ENCODE results near the gene YPEL5. TPM values are rescaled to one million over a fixed set of nuclear protein-coding genes. Genes with fewer than 3 reads are reported as not detected.
"Not testable (repeated sequence)": the region's sequence is repeated elsewhere in the genome, so short reads cannot be mapped to it uniquely, and the experiment has no call there.

YPEL5 gene
- total RNA-seq (2022) = 62.5 and 80.6 TPM in 2 replicates
- percentile 96 among the genes with signal in this experiment for Bru-seq, nascent RNA
- percentile 96 among the genes with signal in this experiment for BruChase-seq, experiment 1, labeled RNA remaining after a 6-hour chase
- percentile 96 among the genes with signal in this experiment for BruChase-seq, experiment 2, labeled RNA remaining after a 2-hour chase
- long read RNA-seq, transcript YPEL5-201 (3 exons, 2,182 nt) = major isoform, 118 of 156 reads
- long read RNA-seq, transcript YPEL5-202 (4 exons, 2,499 nt) = minor isoform, 10 of 156 reads
- long read RNA-seq, partial matches to known transcripts = 0 of 156 reads
- long read RNA-seq, other reads (novel, unspliced or antisense) = 19 of 156 reads

- intact Hi-C loops (cut with micrococcal nuclease) = no loop called here
- Mint-ChIP-seq H3K4me1 (ENCODE audit: insufficient read depth, unreplicated experiment) (peaks cover 29% of the 10 kb centered on the region), H3K9me3 (ENCODE audit: unreplicated experiment) (no peaks in the 10 kb centered on the region), H3K27me3 (ENCODE audit: insufficient read depth, unreplicated experiment) (no peaks in the 10 kb centered on the region), H3K36me3 (ENCODE audit: insufficient read depth, unreplicated experiment) (peaks cover 31% of the 10 kb centered on the region), H3K4me3 (ENCODE audit: unreplicated experiment) (peak within 1 kb of the TSS; percentile 77), H3K27ac (ENCODE audit: low read depth, unreplicated experiment) (peak within 1 kb of the TSS; percentile 95)
- POLR2A ChIA-PET = interaction anchor here (0.5 to 7.0 kb wide), 21 partner anchors 9 to 1277 kb away, joined by 3 to 100 read pairs (median 4); no protein-coding TSS in a partner anchor
- peak; percentile 99 for DNase-seq (ENCODE audit: unreplicated experiment)
- CTCF ChIA-PET = interaction anchor here (0.5 to 1.6 kb wide), 9 partner anchors 9 to 1195 kb away, joined by 3 to 12 read pairs (median 3); no protein-coding TSS in a partner anchor
- BruUV-seq (replicated peaks) = no TSS peak
- TF ChIP-seq CTCF (IDR thresholded peaks at IDR 0.05; ENCODE audit: unreplicated experiment) = no peak
These were observed at the start of gene YPEL5 for GRCh38 chr2:30146337-30147195. Gene YPEL5, plus strand, starts transcription at chr2:30147007. Its CDS starts 9,645 bp downstream, at chr2:30156652.

GRCh38 chr2:30098266-30099005 is 48.4 kb upstream of the YPEL5 start:
- DNase-seq (ENCODE audit: unreplicated experiment) = no peak
- no peak for TF ChIP-seq CTCF (IDR thresholded peaks at IDR 0.05; ENCODE audit: unreplicated experiment)
- Mint-ChIP-seq H3K27ac (ENCODE audit: low read depth, unreplicated experiment) (no peak overlapping the region), H3K27me3 (ENCODE audit: insufficient read depth, unreplicated experiment) (peaks cover 81% of the 10 kb centered on the region), H3K4me1 (ENCODE audit: insufficient read depth, unreplicated experiment) (no peaks in the 10 kb centered on the region), H3K4me3 (ENCODE audit: unreplicated experiment) (no peak overlapping the region), H3K36me3 (ENCODE audit: insufficient read depth, unreplicated experiment) (no peaks in the 10 kb centered on the region), H3K9me3 (ENCODE audit: unreplicated experiment) (no peaks in the 10 kb centered on the region)
- ChIA-PET CTCF (interaction anchor here (0.6 to 1.5 kb wide), 5 partner anchors 15 to 123 kb away, joined by 3 to 4 read pairs (median 3); no protein-coding TSS in a partner anchor), POLR2A (no interaction called here)
- BruUV-seq (replicated peaks) = no TSS peak
- intact Hi-C loops (cut with micrococcal nuclease) = no loop called here

GRCh38 chr2:30099366-30099765 is 47.4 kb upstream of the YPEL5 start:
- H3K27ac Mint-ChIP-seq (ENCODE audit: low read depth, unreplicated experiment); POLR2A ChIA-PET; H3K9me3 Mint-ChIP-seq (ENCODE audit: unreplicated experiment); DNase-seq (ENCODE audit: unreplicated experiment); H3K36me3 Mint-ChIP-seq (ENCODE audit: insufficient read depth, unreplicated experiment); intact Hi-C loops (cut with micrococcal nuclease); H3K4me1 Mint-ChIP-seq (ENCODE audit: insufficient read depth, unreplicated experiment); H3K4me3 Mint-ChIP-seq (ENCODE audit: unreplicated experiment); BruUV-seq (replicated peaks): not testable (repeated sequence)
- CTCF ChIA-PET = interaction anchor here (1.0 to 2.8 kb wide), 3 partner anchors 8 to 108 kb away, joined by 3 to 7 read pairs (median 4); no protein-coding TSS in a partner anchor
- peaks cover 81% of the 10 kb centered on the region for H3K27me3 Mint-ChIP-seq (ENCODE audit: insufficient read depth, unreplicated experiment)

- intact Hi-C loops (cut with micrococcal nuclease); DNase-seq (ENCODE audit: unreplicated experiment); H3K36me3 Mint-ChIP-seq (ENCODE audit: insufficient read depth, unreplicated experiment); BruUV-seq (replicated peaks); H3K27ac Mint-ChIP-seq (ENCODE audit: low read depth, unreplicated experiment); POLR2A ChIA-PET; H3K4me3 Mint-ChIP-seq (ENCODE audit: unreplicated experiment); H3K9me3 Mint-ChIP-seq (ENCODE audit: unreplicated experiment); H3K4me1 Mint-ChIP-seq (ENCODE audit: insufficient read depth, unreplicated experiment): not testable (repeated sequence)
- peaks cover 72% of the 10 kb centered on the region for H3K27me3 Mint-ChIP-seq (ENCODE audit: insufficient read depth, unreplicated experiment)
- CTCF ChIA-PET = interaction anchor here (0.9 to 2.8 kb wide), 4 partner anchors 8 to 107 kb away, joined by 3 to 7 read pairs (median 5); no protein-coding TSS in a partner anchor
These were observed 46.1 kb upstream of the YPEL5 start for GRCh38 chr2:30100691-30101090.
